ENCODE results near the gene OXTR. TPM values are rescaled to one million over a fixed set of nuclear protein-coding genes. Genes with fewer than 3 reads are reported as not detected.

OXTR gene
- total RNA-seq, 1 experiment from 2014 or later, result 17.7 TPM

- DNase-seq (ENCODE audit: low read depth), result no peak
Observed at GRCh38 chr3:8712908-8713255, 56.5 kb downstream of the OXTR start.

DNA sequence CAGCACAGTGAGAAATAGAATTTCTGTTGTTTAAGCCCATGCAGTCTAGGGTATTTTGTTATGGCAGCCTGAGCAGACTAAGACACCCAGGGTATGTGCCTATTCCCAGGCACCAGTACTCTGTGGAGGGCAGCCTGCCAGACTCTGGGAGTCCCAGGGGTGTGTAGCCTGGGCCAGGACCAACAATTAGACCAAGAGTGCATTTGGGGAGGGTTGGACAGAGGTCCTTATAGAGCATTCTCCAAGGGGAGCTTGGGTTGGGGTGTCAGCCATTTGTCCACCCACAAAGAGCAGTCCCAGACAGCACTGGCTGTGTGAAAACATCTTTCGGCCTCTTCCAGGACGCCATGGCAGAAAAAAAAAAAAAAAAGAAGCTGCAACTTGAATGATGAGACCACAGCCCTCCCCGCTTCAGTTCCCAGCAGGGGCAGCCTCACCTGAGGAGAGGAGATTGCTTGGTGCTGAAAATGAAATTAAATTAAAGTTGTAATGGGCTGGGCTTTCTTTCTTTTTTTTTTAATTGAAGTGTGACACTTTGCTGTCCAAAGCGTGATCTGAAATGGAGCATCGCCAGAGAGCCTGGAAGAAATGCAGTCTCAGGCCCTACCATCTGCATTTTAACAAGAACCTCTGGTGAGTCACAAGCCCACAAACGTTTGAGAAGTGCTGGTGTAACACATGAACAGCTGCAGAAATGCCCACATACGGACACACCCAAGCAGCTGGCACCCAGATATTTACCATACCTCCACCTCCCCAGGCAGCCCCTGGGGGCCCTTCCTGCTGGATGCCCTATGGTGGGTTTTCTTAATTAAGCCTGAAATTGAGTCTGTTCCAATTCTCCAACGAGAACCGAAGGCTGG lies 57.1 kb downstream of the OXTR start:
- peak; percentile 99 for DNase-seq (ENCODE audit: low read depth)

DNA sequence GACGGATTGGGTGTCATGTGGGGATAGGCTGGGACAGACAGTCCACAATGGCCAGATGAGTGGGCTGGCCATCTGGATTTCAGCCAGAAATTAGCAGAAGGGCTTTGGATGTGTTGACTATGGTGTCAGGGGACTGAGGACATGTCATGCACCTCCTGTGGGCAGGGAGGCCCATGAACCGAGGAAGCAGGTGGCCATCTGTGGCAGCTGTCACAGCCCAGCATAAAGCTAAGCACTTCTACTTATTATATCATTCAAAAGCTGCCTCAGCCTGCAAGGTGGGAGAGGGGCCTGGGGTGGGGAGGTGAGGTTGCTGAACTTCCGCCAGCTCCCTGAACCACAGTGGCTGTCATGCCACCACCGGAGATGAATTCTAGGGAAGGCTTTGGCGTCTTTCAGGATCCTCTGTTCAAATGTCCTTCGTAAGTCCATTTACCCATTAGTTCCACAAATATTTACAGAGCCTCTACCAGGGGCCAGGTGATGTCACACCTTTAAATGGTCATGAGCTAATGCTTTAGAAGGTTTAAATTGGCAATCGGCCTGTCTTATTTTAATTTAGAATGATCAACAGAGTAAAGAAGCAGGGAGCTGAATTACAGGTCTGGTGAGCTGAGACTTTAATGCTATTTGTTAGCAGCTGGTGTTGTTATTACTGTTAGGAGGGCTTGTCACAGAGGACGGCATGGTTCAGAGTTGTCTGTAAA lies 59.5 kb downstream of the OXTR start:
- DNase-seq (ENCODE audit: low read depth), result no peak

DNA sequence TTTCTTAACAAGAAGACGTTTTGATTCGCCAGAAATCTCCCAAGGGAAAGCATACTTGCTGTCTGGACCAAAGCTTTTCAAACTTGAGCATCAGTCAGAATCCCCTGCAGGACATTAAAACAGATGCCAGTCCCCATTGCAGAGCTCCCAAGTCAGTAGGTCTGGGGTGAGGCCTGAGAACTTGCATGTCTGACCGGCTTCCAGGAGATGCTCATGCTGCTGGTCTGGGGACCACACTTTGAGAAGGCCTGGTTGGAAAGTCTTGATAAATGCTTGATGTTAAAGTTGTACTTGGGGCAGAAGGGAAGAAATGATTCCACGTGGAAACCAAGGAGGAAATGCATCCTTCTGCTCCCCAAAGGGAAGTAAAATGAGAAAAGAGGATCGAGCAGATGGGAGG lies 60.1 kb downstream of the OXTR start:
- no peak for DNase-seq (ENCODE audit: low read depth)

GRCh38 chr3:8705575-8705974 lies 63.8 kb downstream of the OXTR start:
- no peak for DNase-seq (ENCODE audit: low read depth)

- DNase-seq (ENCODE audit: low read depth), result no peak
Observed at GRCh38 chr3:8702560-8702959, 66.9 kb downstream of the OXTR start.

Other genes with a start within 250 kb of the OXTR start
- gene SSUH2, start 124.8 kb downstream of the OXTR start, total RNA-seq (2014; rRNA removed), result 0.11 TPM in 1 of 2 replicates, not detected in the other
- gene CAV3, start 35.8 kb downstream of the OXTR start, total RNA-seq (2014; rRNA removed), result 20.3 and 30.4 TPM in 2 replicates
- 25.7 and 26.8 TPM in 2 replicates for gene RAD18, start 193.9 kb upstream of the OXTR start, total RNA-seq (2014; rRNA removed)